Epithelial cell of esophagus (primary cell): ENCODE measurements around the gene CKAP2L.
A peak's percentile ranks its signal among the peaks of the same experiment; 100 is the strongest.

Experiments
- DNase-seq: peaks from one replicate; pipeline ENCODE4 v3.0.0; 2010; ENCODE audit warnings: low read depth
- H3K4me3 ChIP-seq: 2 replicates; pipeline ENCODE4 v1.5.1; 2011; ENCODE audit warnings: mild to moderate bottlenecking, low read length, control low read depth
- TF ChIP-seq, protein P1 (sequence below): IDR thresholded peaks from 2 replicates; pipeline ENCODE4 v1.5.1; 2011; ENCODE audit warnings: low read depth, mild to moderate bottlenecking, low read length, control low read depth, inconsistent platforms; ENCODE audit not compliant: insufficient read depth; ENCODE audit errors: missing control alignments

The CKAP2L gene

DNA sequence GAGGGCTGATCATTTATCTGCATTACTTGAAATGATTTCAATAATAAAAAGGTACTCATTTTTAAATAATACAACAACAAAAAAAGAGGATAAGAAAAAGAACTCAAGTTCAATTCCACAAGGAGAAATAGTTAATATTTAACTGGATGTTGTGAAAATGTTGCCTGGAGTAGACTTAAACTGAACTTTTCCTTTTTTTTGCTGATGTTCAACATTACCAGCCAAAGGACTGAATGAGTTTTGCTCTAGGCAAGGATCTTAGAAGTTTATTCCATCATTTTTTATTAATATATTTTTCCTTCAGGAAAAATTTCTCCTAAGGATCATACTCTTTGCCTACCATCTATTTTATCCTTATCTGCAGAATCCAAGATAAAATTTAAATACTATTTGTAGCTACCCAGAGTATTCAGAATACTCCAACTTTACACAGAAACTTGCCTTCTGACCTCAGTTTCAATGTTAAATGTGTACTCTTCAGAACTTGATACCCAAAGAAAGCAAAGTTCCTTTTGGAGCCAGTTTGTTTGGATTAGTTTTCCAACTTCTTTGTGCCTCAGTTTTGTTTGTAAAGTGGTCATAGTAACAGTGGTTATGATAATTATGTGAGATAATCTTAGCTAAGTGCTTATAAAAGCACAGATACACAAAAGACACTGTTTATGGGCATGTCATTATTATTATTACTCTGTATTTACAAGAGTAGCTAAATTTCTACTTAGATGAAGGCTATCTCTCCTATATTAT is 12.8 kb downstream of the CKAP2L start:
- no peak overlapping the region for H3K4me3 ChIP-seq
- TF ChIP-seq, protein P1, sequence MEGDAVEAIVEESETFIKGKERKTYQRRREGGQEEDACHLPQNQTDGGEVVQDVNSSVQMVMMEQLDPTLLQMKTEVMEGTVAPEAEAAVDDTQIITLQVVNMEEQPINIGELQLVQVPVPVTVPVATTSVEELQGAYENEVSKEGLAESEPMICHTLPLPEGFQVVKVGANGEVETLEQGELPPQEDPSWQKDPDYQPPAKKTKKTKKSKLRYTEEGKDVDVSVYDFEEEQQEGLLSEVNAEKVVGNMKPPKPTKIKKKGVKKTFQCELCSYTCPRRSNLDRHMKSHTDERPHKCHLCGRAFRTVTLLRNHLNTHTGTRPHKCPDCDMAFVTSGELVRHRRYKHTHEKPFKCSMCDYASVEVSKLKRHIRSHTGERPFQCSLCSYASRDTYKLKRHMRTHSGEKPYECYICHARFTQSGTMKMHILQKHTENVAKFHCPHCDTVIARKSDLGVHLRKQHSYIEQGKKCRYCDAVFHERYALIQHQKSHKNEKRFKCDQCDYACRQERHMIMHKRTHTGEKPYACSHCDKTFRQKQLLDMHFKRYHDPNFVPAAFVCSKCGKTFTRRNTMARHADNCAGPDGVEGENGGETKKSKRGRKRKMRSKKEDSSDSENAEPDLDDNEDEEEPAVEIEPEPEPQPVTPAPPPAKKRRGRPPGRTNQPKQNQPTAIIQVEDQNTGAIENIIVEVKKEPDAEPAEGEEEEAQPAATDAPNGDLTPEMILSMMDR: no peak
- no peak for DNase-seq

DNA sequence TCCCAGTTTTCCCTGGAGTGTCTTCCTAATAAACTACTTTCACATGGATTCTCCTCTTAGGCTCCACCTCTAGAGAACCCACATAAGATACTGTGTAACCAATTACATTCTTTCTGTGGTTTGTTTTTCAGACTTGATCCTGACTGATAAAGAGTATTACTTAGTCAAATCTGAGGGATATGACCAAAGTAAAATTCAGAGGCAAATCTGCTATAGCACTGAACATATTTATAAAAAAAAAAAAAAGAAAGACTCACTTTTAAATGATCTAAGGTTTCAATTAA is 13.9 kb downstream of the CKAP2L start:
- DNase-seq: no peak
- TF ChIP-seq, protein P1: no peak
- H3K4me3 ChIP-seq: no peak overlapping the region

DNA sequence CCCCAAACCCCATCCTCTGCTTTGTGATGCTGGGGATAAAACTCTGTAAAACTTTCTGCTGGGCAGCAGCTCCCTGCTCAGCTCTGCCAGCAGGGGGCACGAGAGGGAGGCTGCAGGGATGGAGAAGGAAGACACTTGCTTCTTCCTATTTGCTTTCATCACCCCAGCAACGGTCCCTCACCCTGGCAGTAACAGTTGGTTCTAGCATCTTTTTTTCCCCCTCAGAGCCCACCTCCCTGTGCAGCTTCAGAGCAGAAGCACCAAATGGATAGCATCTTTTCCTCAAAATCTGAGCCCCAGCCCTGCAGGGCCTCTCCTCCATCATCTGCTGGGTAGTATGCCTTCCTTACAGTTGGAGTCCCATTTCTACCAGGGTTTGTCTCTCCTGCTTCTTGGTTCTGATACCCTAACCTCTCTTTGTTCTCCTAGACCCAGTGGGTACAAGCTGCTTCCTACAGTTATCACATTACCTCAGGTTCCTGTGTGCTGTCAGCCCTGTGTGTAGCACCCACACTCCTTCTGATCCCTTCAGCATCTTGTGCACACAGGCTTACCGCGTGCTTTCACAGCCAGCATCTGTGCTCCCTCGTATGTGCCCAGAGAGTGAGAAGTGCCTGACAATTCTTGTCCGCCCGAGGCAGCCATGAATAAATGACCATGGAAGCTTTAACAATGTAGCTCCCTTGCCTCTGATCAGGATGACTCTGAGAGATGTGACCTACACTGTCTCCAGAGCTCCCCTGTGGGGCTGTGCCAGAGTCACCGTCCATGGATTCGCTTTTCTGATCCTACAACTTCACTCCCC is 14.5 kb downstream of the CKAP2L start:
- peak; percentile 81 for DNase-seq
- TF ChIP-seq, protein P1: peak; percentile 99
- no peak overlapping the region for H3K4me3 ChIP-seq

DNA sequence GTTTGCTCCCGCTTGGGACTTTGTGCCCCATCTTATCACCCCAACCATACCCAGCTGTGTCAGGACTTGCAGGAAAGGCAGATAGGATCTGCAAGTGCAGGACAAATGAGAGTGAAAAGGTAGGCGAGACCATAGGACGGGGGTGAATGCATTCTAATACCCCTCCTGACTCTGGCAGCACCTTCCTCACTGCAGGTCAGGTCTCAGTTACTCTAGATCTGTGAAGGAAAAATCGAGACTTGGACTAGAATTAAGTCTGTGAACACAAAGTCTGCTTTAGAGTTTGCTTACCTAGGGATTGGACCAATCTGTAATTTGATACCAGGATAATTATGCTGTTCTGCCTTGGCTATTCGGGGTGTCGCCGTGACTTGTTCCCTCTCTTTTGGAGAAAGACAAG is 23.9 kb downstream of the CKAP2L start:
- TF ChIP-seq, protein P1: no peak
- no peak overlapping the region for H3K4me3 ChIP-seq

DNA sequence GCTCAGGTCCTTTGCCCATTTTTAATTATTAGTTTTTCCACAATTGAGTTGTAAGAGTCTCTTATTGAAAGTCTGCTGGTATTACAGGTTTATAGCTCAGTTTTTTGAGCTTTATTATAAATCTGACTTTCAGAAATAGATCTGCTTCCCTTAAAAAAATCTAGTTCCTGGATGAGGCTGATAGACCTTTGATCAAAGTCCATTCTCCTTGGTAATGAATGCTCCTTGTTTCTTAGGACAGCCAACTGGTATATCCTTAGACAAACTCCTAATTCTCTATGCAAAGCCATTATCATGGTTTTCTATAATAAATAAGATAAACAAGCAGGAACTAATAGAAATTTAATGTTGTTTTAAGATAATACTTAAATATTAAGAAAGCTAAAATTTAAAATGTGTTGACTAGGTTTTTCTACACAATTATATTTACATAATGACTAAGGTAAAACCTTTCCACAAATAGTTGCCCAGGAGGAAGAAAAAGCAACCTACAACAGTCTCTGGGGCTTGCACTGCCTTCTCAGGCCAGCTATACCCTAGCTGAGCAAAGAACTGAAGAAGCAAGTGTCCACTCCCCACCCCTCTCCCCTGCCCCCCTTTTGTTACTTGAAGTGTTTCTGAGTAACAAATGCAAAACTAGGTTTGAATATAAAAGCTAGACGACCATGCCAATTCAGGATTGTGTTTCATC is 26.7 kb downstream of the CKAP2L start:
- no peak for DNase-seq
- no peak overlapping the region for H3K4me3 ChIP-seq
- TF ChIP-seq, protein P1: no peak

More for the DNA sequence above, 23.9 kb downstream of the CKAP2L start:
- no peak for DNase-seq

DNA sequence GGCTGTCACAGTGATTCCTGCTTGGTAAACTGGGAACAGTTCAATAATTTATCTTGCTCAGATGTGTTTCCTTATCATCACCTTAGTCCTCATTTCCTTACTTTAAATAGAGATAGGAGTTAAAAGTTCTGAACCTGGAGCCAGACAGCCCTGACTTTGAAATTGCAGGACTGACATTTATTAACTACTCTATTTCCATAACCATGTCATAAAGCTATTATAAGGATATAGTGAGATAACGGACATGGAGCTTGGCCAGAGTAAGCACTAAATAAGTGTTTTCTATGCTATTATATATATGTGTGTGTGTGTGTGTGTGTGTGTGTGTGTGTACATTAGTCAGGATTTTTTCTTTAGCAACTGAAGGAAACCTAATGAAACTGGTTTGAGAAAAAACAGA is 30.5 kb downstream of the CKAP2L start:
- DNase-seq: no peak
- TF ChIP-seq, protein P1: no peak
- H3K4me3 ChIP-seq: no peak overlapping the region
